Mesodermal cell (in vitro differentiated cells): ENCODE results near the gene IRF6.

Experiments used
- H3K27ac ChIP-seq: 2 replicates; pipeline ENCODE4 v1.7.0; 2013; ENCODE audit warnings: mild to moderate bottlenecking, low read depth, low read length, moderate library complexity; ENCODE audit not compliant: severe bottlenecking
- H3K36me3 ChIP-seq: 2 replicates; pipeline ENCODE4 v1.7.1; 2013; ENCODE audit warnings: mild to moderate bottlenecking, low read length, moderate library complexity; ENCODE audit not compliant: control insufficient read depth, insufficient read depth
- H3K4me1 ChIP-seq: one replicate; pipeline ENCODE4 v1.7.1; 2013; ENCODE audit warnings: mild to moderate bottlenecking, low read length; ENCODE audit not compliant: insufficient read depth, control insufficient read depth, poor library complexity, severe bottlenecking
- H3K4me3 ChIP-seq: 2 replicates; pipeline ENCODE4 v1.7.0; 2013; ENCODE audit warnings: low read length, control low read depth, mild to moderate bottlenecking; ENCODE audit not compliant: insufficient read depth, poor library complexity, severe bottlenecking; ENCODE audit errors: extremely low read depth
- H3K9me3 ChIP-seq: 2 replicates; pipeline ENCODE4 v1.7.1; 2013; ENCODE audit warnings: mild to moderate bottlenecking, low read length, moderate library complexity; ENCODE audit not compliant: control insufficient read depth
- WGBS, 2 experiments: methylation state at CpG; one replicate each; pipeline ENCODE4 v1.1.5; 2013; ENCODE audit warnings: missing lambda C conversion rate in 2 of 2; ENCODE audit not compliant: insufficient coverage in 2 of 2; 5-methylcytosine and 5-hydroxymethylcytosine counted together

The IRF6 gene

DNA sequence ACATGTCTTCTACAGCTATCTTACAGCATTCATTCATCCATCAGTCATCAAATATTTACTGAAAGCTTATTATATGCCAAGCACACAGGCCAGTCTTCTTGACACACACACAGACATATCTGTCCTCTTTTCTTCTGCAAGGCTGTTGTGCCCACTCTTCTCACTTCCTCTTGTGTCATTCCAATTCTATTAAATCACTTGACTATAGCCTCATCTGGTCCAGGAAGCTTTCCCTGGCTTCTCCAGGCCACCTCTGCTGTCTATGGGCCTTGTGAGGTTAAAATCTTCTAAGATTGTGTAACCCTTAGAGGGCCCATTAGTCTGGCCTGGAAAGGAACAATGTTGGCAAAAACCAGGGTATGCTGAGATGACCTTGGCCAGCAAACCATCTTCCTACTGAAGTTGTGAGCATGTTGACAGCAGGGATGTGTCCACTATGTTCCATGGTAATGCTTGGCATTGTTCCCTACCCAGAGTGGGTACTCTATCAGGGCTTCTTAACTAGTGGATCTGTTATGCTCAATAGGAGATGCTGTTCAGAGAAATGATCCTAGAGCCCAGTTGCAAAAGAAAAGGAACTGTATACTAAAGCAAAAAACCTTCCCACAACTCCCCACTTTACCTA lies 44.8 kb downstream of the IRF6 start:
- Histone ChIP-seq H3K36me3 (no peaks in the 10 kb centered on the region), H3K27ac (no peak overlapping the region), H3K9me3 (no peaks in the 10 kb centered on the region), H3K4me1 (no peaks in the 10 kb centered on the region), H3K4me3 (no peak overlapping the region)

DNA sequence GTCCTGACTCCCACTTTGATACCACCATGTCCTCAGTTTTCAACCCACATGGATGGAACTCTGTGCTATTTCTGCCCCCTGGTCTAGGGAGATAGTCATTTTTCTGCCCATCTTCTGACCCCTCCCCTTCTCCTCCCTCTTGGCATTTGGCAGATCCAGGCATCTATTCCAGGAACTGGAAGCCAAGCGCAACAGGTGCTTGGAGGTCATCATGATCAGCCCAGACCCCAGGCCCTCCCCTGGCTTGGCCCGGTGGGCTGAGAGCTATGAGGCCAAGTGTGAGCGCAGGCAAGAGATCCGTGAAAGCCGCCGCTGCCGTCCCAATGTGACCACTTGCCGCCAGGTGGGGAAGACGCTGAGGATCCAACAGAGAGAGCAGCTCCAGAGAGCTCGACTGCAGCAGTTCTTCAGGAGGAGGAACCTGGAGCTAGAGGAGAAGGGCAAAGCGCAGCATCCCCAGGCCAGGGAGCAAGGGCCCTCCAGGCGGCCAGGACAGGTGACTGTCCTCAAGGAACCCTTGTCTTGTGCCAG lies 46.0 kb downstream of the IRF6 start:
- Histone ChIP-seq H3K4me1 (no peaks in the 10 kb centered on the region), H3K4me3 (no peak overlapping the region), H3K36me3 (no peaks in the 10 kb centered on the region), H3K9me3 (no peaks in the 10 kb centered on the region), H3K27ac (no peak overlapping the region)
- 86 to 93% methylated on average over 12 of the region's 12 CpGs for WGBS, 2 experiments

DNA sequence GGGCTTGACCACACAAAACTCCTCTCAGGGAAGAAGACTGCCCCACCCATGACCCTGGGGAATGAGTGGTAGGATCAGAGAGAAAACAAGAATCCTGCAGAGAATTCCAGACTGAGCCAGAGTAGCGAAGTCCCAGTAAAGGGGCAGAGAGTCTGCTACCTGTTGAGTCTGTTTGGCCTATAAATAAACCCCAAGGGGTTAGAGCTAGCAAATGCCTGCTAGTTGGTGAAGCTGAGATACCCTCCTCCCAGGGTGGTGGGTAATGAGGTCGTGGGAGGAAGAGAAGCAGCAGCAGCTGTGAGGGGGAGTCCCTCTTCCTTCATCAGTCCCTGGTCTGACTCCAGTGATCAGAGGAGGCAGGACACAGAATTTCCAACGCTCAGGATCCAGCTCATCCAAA lies 47.5 kb downstream of the IRF6 start:
- H3K27ac ChIP-seq: no peak overlapping the region
- H3K36me3 ChIP-seq: no peaks in the 10 kb centered on the region
- H3K9me3 ChIP-seq: no peaks in the 10 kb centered on the region
- no peaks in the 10 kb centered on the region for H3K4me1 ChIP-seq
- WGBS, 2 experiments: 48 to 90% methylated on average over 1 to 2 of the region's 3 CpGs
- H3K4me3 ChIP-seq: no peak overlapping the region

DNA sequence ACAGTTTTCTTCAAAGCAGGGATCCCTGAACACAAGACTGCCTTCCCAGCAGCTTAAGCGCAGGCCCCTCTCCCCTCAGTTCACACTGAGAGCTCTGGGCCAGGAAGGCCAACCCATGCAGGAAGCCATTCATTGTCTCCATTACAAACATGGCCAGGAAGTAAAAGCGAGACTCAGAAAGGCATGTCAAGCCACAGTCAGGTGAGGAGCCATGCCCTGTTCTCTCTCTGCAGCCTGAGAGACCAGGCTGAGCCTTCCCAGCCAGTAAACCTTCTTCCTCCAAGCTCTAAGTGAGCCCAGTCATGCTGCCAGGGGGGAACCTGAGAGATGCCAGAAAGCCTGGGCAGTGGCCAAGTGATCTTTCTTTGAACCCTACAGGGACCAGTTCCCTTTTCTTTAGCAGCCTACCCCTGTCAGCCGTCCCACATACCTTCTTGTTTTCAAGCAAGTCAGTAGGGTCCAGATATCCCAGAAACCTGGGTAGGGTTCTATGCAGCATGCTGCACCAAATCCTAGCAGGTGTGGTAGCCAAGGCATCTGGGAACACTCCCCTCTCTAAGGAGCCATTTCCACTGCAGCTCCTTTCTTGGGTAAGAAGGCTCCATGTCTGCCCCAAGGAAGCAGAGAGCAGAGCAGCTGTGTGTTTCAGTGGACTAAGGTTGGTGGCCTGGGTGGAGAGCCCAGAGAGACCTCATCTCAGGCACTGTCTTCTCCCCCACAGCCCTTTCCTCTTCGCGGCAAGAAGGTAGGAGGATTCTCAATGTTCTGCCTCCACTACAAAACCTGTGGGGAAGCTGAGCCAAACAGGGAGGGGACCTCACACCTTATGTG lies 49.1 kb downstream of the IRF6 start:
- 97 to 100% methylated on average over 2 to 5 of the region's 5 CpGs for WGBS, 2 experiments
- no peaks in the 10 kb centered on the region for H3K4me1 ChIP-seq
- no peaks in the 10 kb centered on the region for H3K36me3 ChIP-seq
- no peak overlapping the region for H3K27ac ChIP-seq
- H3K9me3 ChIP-seq: no peaks in the 10 kb centered on the region
- no peak overlapping the region for H3K4me3 ChIP-seq

DNA sequence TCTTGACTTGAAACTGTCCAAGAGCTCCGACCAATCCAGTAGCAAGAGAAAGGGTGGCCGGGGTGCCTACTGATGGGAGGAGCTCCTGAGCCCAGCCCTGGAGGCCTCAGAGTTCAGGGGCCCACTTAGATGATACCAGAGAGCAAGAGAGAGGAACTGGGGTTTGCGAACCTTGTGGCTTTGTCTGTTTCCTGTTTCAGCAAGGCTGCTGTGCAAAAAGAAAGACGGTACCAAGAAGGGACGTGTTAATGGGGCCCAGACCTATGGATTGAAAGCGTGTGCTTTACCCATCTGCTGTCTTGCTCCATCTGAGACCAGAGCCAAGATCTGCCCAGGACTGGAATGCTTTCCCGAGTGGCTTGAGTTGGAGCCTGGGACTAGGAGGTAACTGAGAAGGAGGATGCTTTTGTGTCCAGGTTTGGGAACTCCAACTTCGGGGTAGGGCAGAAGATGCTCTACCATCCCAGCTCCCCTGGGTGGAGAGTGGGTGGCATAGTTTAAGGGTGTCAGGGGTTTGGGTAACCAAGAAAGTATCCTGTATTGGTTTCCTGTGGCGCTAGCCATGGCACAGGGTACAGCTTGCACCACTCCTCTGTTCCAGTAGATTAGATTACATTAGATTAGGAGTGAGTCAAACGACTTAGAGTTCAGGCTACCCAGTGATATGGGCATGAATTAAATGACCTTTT lies 49.9 kb downstream of the IRF6 start, which contains the start of gene TRAF3IP3:
Gene TRAF3IP3 (plus strand): TSS at position 128 of the 689 bp plus-strand sequence. CDS start 3,987 bp downstream, outside the sequence.
- WGBS, 2 experiments: 77% methylated on average over 7 to 9 of the region's 10 CpGs
- Histone ChIP-seq H3K4me1 (no peaks in the 10 kb centered on the region), H3K36me3 (no peaks in the 10 kb centered on the region)

DNA sequence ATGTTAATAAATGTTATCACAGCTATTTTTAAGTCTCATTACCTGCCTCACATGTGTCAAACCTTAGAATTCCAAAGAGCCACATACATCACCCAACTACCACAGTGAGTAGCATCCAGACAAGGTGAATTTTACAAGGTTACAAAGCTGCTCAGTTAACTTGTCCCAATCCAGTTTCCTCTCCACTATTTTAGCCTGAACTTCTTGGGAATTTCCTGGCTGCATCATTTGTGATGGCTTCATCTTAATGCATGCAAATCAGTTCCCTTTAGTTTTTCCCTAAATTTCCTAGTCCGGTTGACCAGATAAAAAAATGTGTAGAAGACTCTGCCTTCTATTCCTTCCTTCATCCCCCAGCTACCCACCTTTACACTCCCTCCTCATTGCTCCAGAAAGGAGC lies 50.7 kb downstream of the IRF6 start:
- Histone ChIP-seq H3K9me3 (no peaks in the 10 kb centered on the region), H3K4me3 (no peak overlapping the region), H3K27ac (no peak overlapping the region), H3K36me3 (no peaks in the 10 kb centered on the region), H3K4me1 (no peaks in the 10 kb centered on the region)
- 57% methylated on average over 1 of the region's 1 CpG; no CpG with 5 or more reads in 1 of the 2 experiments for WGBS, 2 experiments

More for the DNA sequence above, 49.9 kb downstream of the IRF6 start, which contains the start of gene TRAF3IP3:
- no peak within 1 kb of the TSS for H3K4me3 ChIP-seq
- H3K9me3 ChIP-seq: no peaks in the 10 kb centered on the region
- H3K27ac ChIP-seq: no peak within 1 kb of the TSS

DNA sequence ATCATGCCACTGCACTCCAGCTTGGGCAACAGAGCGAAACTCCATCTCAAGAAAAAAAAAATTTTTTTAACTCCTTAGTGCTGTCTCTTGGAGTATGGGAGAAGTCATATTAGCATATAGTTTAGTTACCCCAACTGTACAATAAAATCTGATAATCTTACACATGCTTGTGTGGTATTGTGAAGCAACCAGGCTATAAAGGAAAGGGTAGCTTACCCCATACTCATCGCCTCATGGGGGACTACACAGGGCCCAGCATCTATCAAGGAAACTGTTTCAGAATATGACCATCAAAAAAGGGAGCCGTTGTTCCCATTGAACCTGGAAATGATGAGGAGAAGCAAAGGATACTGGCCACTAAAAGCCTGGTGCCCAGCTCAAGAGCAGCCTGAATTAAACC lies 53.1 kb downstream of the IRF6 start:
- Histone ChIP-seq H3K4me3 (no peak overlapping the region), H3K36me3 (no peaks in the 10 kb centered on the region), H3K27ac (no peak overlapping the region), H3K9me3 (no peaks in the 10 kb centered on the region), H3K4me1 (no peaks in the 10 kb centered on the region)
- WGBS, 2 experiments: 90 to 92% methylated on average over 1 to 2 of the region's 3 CpGs

DNA sequence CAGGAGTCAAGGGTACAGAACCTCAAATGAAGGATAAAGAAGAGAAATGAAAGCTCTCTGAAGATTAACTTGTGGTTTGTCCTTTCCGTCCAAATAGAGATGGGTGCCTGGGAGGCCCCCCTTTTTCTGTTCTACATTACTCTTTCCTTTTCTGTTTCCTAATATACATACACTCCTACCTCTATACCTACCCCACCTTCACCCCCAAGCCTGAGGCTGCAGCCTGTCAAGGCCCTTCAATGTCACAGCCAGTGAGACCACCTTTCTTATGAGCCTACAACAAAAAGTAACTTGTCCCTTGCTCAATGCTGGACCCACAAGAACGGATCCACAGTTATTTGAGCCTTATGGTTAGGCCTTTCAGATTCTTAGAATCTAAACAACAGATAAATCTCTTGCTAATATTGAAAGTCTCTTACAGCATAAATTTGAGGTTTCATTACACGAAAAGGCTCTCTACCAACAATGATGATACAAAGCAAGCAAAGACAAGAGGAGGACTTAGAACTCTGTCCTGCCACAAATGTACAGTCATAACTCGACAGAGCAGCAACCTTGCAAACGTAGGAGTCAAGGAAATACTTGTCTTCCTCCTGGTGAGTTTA lies 54.2 kb downstream of the IRF6 start:
- 91 to 94% methylated on average over 4 of the region's 5 CpGs for WGBS, 2 experiments
- Histone ChIP-seq H3K36me3 (no peaks in the 10 kb centered on the region), H3K4me3 (no peak overlapping the region), H3K4me1 (no peaks in the 10 kb centered on the region), H3K9me3 (no peaks in the 10 kb centered on the region), H3K27ac (no peak overlapping the region)

DNA sequence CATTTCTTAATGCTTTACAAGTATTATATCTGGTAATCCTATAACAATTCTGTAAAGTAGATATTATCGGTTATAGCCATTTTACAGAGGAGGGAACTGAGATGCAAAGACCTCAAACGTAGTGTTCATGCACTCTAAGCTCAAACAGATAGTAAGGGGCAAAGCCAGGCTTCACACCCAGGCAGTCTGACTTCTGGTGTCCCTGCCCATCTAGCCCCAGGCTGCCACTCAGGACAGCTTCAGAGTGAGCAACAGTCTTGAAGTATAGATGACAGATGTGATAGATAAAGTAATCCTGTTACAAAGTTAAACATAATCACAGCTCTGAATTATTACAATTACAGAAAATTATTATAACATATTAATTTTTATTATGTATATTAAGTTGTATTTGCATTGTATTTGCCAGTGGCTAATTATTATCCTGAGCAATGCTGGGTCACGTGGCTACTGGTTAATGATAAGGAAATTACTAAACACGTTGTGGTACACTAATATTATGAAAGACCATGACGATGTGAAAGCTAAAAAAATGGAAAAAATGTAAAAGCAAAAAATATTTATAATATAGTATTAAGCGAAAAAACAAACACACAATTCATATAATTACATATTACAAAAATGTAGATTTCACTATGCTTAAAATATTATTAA lies 56.1 kb downstream of the IRF6 start:
- 86 to 88% methylated on average over 1 to 2 of the region's 6 CpGs for WGBS, 2 experiments
- no peak overlapping the region for H3K27ac ChIP-seq

DNA sequence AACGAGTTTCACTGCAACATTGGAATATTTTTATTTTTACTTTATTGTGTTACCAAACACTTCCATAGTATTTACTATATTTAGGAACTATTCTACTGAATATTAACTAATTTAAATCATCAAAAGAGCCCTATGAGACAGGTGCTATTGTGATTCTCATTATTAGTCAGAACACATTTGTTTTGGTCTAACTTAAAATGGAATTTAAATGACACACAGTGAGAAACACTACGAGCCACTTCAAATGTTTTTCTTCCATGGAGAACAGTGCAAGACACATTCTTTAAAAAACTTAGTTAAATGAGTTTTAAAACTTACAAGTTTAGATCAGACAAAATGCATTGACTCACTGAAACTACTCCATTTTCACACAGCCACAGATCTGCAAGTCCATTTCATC lies 56.7 kb downstream of the IRF6 start:
- Histone ChIP-seq H3K4me3 (no peak overlapping the region), H3K4me1 (no peaks in the 10 kb centered on the region), H3K27ac (no peak overlapping the region), H3K9me3 (no peaks in the 10 kb centered on the region), H3K36me3 (no peaks in the 10 kb centered on the region)
- WGBS, 2 experiments: no CpG with 5 or more reads among the region's 2 CpGs

More for the DNA sequence above, 56.1 kb downstream of the IRF6 start:
- Histone ChIP-seq H3K36me3 (no peaks in the 10 kb centered on the region), H3K4me3 (no peak overlapping the region), H3K4me1 (no peaks in the 10 kb centered on the region), H3K9me3 (no peaks in the 10 kb centered on the region)
